ENCODE results near the gene SH2D7. TPM values are rescaled to one million over a fixed set of nuclear protein-coding genes. Genes with fewer than 3 reads are reported as not detected.

The SH2D7 gene
- total and polyA plus RNA-seq, 2 donors (not counting 1 experiment from before 2014, with no cell fraction given), result not detected

GRCh38 chr15:78129751-78130287 lies 37.5 kb downstream of the SH2D7 start:
- H4K20me1 ChIP-seq (ENCODE audit: control insufficient read depth, insufficient read depth, low read length, poor library complexity, severe bottlenecking), result no peaks in the 10 kb centered on the region
- no peaks in the 10 kb centered on the region for H3K79me2 ChIP-seq (ENCODE audit: control insufficient read depth, insufficient read depth, low read length)
- ChIA-PET CTCF (interaction anchor here (1.6 to 15.2 kb wide), 8 partner anchors 17 to 171 kb away, joined by 5 to 322 read pairs (median 22); no protein-coding TSS in a partner anchor), POLR2A (interaction anchor here (2.4 kb wide), 1 partner anchor 66 kb away, joined by 11 read pairs; no protein-coding TSS in a partner anchor)
- Mint-ChIP-seq H3K4me1 (peaks cover 14% of the 10 kb centered on the region), H3K9me3 (ENCODE audit: insufficient read depth) (no peaks in the 10 kb centered on the region), H3K4me3 (peak overlapping the region; percentile 85), H3K27ac (peak overlapping the region; percentile 86), H3K27me3 (no peaks in the 10 kb centered on the region)
- ATAC-seq (ENCODE audit: low read depth) (no peak), DNase-seq (no peak)
- no peak overlapping the region for H3K9ac ChIP-seq (ENCODE audit: low read length)
- no peaks in the 10 kb centered on the region for H3K36me3 ChIP-seq (replicated peaks in 1 of 2; ENCODE audit: control extremely low read depth in 1 of 2, control insufficient read depth in 1 of 2, extremely low read depth in 1 of 2, insufficient read depth in 2 of 2, low read length in 1 of 2)
- 100% methylated on average over 3 of the region's 5 CpGs for WGBS (ENCODE audit: insufficient coverage)
- peaks cover 12 to 14% of the 10 kb centered on the region in 2 donors for H3K4me1 ChIP-seq (ENCODE audit: control insufficient read depth in 2 of 2, insufficient read depth in 2 of 2, low read length in 2 of 2)
- H3K27me3 ChIP-seq (replicated peaks in 1 of 4; ENCODE audit: control extremely low read depth in 1 of 4, control insufficient read depth in 3 of 4, insufficient read depth in 4 of 4, low read length in 3 of 4), result no peaks in the 10 kb centered on the region
- H3K27ac ChIP-seq (ENCODE audit: low read length in 2 of 2), result peak overlapping the region in 1 of 2 donors; percentile 6
- no peak for TF ChIP-seq CTCF (IDR thresholded peaks at IDR 0.05)
- no peak for TF ChIP-seq EZH2 (IDR thresholded peaks at IDR 0.05; ENCODE audit: borderline replicate concordance, insufficient read depth, low read depth, low read length, poor library complexity, severe bottlenecking)
- no peak overlapping the region for H3K4me3 ChIP-seq (ENCODE audit: control extremely low read depth in 1 of 5, extremely low read depth in 1 of 5, insufficient read depth in 1 of 5, low read depth in 2 of 5, low read length in 4 of 5)
- intact Hi-C loops (cut with micrococcal nuclease), result loop anchor here (2.0 kb wide), 2 partner anchors 41 to 309 kb away; partner anchors contain the start of gene IREB2
- H3K4me2 ChIP-seq (replicated peaks; ENCODE audit: low read depth, low read length, poor library complexity, severe bottlenecking), result no peak overlapping the region
- no peaks in the 10 kb centered on the region for H3K9me3 ChIP-seq (ENCODE audit: control extremely low read depth in 1 of 3, control insufficient read depth in 2 of 3, insufficient read depth in 1 of 3, low read length in 2 of 3)
- no peak overlapping the region for H2AFZ ChIP-seq (ENCODE audit: insufficient read depth, low read depth, low read length, poor library complexity, severe bottlenecking)

Measured in B cell (primary cell).